Neural cell (in vitro differentiated cells): ENCODE results near the gene PLD3.

Experiments used
- CTCF ChIP-seq: fragments of 450-650 bp; IDR thresholded peaks from 2 replicates; pipeline ENCODE4 v1.5.1; 2014; ENCODE audit warnings: antibody characterized with exemption, mild to moderate bottlenecking, moderate library complexity; ENCODE audit not compliant: poor library complexity, severe bottlenecking
- EP300 ChIP-seq: fragments of 450-650 bp; conservative IDR thresholded peaks from 2 replicates; pipeline ENCODE4 v1.6.1; 2014; ENCODE audit warnings: antibody characterized with exemption, mild to moderate bottlenecking, moderate library complexity; ENCODE audit not compliant: poor library complexity, severe bottlenecking
- POLR2AphosphoS5 ChIP-seq: IDR thresholded peaks from 2 replicates; pipeline ENCODE4 v1.6.1; 2012
- REST ChIP-seq: IDR thresholded peaks from 2 replicates; pipeline ENCODE4 v1.6.1; 2012; ENCODE audit warnings: borderline replicate concordance

GRCh38 chr19:40390084-40390742, 41.7 kb downstream of the PLD3 start, which contains the start of gene HIPK4:
- TF ChIP-seq POLR2AphosphoS5 (no peak), CTCF (no peak), EP300 (no peak), REST (no peak)
